IPS-NIHi11 (cell line): ENCODE measurements around the gene TLDC2.
"Not testable (repeated sequence)": the region's sequence is repeated elsewhere in the genome, so short reads cannot be mapped to it uniquely, and the experiment has no call there.

Source experiments
- DNase-seq: peaks from one replicate; pipeline ENCODE4 v3.0.0; 2012; ENCODE audit warnings: mixed read lengths, low spot score

Gene TLDC2

GRCh38 chr20:36906086-36906485 is 30.1 kb downstream of the TLDC2 start:
- DNase-seq = not testable (repeated sequence)

DNA sequence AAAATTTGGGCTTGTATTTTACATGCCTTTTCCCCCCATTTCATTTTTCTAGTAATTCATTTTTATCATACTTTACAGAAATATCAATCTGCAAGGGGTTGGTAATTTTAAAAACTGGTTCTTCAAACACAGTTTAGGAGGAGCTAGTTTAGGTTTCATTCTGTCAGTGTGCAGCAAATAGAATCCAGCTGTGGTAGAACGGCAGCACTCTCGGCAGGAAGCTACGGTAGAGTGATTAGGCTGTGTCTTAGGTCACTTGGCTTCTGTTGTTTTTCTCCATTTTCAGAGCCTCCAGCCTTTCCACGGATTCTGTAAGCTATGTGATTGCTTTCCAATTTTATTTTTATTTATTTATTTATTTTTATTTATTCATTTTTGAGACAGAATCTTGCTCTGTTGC is 32.7 kb downstream of the TLDC2 start:
- DNase-seq = no peak

GRCh38 chr20:36916199-36916598 is 40.3 kb downstream of the TLDC2 start:
- DNase-seq = no peak

DNA sequence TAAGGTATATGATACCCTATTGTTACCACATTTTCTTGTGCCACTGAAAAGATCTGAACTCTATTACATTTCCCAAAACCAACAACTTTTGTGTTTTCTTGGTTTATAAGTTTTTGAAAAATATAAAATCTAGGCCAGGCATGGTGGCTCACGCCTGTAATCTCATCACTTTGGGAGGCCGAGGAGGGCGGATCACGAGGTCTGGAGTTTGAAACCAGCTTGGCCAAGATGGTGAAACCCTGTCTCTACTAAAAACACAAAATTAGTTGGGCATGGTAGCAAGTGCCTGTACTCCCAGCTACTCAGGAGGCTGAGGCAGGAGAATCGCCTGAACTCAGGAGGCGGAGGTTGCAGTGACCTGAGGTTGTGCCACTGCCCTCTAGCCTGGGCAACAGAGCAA is 41.3 kb downstream of the TLDC2 start:
- DNase-seq = no peak

- no peak for DNase-seq
Observed at GRCh38 chr20:36917943-36918342, 42.0 kb downstream of the TLDC2 start.

DNA sequence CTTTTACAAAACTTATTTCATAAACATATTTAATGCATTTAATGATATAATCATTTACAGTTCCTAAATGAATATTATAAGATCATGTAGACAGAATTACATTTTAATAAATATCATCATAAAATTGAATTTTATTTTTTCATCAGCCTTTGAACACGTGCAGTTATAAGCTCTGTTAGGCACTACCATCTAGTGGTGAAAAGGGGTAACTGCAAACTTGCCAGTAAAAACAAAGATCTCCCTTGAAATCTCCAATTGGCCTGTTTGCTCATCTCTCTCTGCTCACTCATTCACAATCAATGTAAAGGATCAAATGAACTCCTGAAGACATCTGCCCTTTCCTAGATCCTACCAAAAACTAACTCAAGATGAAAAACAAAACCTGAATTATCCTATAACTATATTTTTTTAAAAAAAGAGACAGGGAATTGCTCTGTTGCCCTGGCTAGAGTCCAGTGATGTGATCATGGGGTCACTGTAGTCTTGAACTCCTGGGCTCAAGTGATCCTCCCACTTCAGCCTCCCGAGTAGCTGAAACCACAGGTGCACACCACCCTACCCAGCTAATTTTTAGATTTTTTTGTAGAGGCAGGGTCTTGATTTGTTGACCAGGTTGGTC is 43.9 kb downstream of the TLDC2 start:
- DNase-seq = peak; percentile 65

GRCh38 chr20:36920334-36920730 is 44.4 kb downstream of the TLDC2 start:
- DNase-seq = no peak

GRCh38 chr20:36924167-36925045 is 48.5 kb downstream of the TLDC2 start:
- DNase-seq = no peak

- DNase-seq = no peak
Observed at GRCh38 chr20:36925234-36925633, 49.3 kb downstream of the TLDC2 start.

DNA sequence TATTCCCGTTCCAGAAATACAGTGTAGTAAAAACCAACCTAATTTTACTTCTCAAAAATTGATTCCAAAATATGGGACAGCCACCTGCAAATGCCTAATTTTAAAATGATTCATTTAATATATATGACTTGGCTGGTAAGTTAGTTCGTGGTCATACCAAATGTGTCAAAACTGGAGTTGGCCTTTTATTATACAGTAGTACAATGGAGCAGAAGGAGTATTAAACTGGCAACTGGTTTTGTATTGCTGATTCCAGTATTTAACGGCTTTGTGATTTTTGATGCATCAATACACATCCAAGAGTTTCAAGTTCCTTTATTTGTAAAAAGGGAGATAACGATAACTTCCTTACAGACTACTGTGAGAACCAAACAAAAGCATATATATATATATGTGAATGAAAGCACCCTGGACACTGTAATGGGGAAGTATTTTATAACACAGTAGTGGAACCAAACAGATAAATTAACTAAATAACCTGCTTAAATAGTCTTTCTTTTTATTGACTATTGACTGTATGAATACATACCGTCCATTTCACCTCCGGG is 50.8 kb downstream of the TLDC2 start:
- DNase-seq = no peak

GRCh38 chr20:36927704-36928103 is 51.8 kb downstream of the TLDC2 start:
- no peak for DNase-seq

DNA sequence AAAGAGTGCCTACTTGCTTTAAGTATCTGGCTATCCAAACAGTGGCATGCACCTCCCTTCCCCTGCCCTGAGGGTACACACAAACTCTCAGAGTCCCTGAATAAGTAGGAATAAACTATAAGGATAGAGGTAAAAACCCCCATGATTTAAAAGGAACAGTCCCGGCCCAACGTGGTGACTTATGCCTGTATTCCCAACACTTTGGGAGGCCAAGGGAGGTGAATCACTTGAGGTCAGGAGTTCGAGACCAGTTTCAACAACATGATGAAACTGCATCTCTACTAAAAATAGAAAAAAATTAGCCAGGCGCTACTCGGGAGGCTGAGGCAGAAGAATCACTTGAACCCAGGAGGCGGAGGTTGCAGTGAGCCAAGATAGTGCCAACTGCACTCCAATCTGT is 53.4 kb downstream of the TLDC2 start:
- DNase-seq = no peak

DNA sequence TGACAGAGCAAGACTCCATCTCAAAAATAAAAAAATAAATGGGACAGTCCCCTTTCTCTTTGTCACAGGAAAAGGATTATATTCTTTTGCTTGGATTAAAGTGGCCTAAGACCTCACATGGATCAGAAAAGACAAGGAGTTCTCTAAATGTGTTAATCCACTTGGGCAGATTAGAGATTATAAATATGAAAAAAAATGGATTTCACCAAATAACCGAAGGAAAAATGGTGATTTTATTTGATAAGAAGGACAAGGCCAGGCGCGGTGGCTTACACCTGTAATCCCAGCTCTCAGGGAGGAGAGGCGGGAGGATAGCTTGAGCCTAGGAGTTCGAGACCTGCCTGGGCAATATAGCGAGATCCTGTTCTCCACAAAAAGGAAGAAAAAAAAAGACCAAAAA is 53.8 kb downstream of the TLDC2 start:
- no peak for DNase-seq

DNA sequence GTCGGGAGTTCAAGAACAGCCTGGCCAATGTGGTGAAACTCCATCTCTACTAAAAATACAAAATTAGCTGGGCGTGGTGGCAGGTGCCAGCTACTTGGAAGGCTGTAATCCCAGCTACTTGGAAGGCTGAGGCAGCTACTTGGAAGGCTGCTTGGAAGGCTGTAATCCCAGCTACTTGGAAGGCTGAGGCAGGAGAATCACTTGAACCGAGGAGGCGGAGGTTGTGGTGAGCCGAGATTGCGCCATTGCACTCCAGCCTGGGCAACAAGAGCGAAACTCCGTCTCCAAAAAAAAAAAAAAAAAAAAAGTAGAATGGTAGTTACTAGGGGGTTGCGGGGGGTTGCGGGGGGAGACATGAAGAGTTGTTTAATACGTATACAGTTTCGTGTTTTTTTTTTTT is 56.1 kb downstream of the TLDC2 start:
- not testable (repeated sequence) for DNase-seq

- DNase-seq = no peak
Observed at GRCh38 chr20:36932476-36933426, 56.8 kb downstream of the TLDC2 start.

DNA sequence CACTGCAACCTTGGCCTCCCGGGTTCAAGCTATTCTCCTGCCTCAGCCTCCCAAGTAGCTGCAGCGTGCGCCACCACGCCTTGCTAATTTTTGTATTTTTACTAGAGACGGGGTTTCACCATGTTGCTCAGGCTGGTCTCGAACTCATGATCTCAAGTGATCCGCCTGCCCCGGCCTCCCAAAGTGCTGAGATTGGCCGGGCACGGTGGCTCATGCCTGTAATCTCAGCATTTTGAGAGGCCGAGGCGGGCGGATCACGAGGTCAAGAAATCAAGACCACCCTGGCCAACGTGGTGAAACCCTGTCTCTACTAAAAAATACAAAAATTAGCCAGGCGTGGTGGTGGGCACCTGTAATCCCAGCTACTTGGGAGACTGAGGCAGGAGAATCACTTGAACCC is 57.6 kb downstream of the TLDC2 start:
- DNase-seq = not testable (repeated sequence)

GRCh38 chr20:36936341-36936740 is 60.4 kb downstream of the TLDC2 start:
- DNase-seq = no peak

DNA sequence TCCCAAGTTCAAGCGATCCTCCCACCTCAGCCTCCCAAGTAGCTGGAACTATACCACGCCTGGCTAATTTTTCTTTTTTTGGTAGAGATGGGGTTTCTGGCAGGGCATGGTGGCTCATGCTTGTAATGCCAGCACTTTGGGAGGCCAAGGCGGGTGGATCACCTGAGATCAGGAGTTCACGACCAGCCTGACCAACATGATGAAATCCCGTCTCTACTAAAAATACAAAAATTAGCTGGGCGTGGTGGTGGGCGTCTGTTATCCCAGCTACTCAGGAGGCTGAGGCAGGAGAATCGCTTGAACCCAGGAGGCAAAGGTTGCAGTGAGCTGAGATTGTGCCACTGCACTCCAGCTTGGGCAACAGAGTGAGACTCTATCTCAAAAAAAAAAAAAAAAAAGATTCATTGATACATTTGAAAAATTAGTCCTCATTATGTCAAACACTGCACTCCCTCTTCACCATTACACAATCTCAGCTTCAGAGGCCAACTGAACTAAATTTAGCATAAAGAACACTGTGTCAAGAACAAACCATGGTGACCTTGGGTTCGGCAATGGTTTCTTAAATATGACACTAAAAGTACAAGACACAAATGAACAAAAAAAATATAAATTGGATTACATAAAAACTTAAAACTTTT is 60.9 kb downstream of the TLDC2 start:
- not testable (repeated sequence) for DNase-seq

DNA sequence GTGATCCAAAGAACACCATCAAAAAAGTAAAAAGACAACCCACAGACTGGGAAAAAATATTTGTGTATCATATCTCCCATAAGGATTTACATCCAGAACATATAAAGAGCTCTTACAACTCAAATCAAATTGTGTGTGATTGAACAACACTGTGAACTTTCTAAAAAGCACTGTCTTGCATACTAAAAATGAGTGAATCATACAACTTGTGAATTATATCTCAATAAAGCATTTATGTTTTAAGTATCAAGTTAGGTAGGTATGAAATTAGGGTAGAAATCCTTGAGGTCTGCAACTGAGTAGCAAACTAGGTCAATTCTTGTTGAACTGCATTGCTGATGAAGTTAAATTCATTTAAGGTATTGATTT is 61.4 kb downstream of the TLDC2 start:
- no peak for DNase-seq

DNA sequence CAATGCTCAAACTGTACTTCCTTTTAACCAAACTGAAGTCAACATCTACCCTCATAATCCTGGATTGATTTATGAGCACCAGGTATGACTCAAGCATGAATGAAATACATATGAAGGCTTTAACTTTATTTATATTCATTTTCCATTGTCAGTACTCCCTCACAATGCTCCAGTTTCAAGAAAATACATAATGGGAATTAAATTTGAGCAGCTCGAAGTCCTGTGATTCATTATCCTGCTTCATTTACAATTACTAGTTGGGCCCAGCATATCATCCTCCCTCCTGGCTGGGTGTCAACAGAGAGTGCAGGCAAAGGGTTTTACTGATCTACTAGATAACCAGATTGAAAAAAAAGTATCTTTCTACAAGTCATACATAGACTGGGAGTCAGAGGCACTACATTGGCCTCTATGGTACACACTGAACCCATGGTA is 65.5 kb downstream of the TLDC2 start:
- DNase-seq = no peak
